ENCODE results near the gene MYH14.

DNA sequence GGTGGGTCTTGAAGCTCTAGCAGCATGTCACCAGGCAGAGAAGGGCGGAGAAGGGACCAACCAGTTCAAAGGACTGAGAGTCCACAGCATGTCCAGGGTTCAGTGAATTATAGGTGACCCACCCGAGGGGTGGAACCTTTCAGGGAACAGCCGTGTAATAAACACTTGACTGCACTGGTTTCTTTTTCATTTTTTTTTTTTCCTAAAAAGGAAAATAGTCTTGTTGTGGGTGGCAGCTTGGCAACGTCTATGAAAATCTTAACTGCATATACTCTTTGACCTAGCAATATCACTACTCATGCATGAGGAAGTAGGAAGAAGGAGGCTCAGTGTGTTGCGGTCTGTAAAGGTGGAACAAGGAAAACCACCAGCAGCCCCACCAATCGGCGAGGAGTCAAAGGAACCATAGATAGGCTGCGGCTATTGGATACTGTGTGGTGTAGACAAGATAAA lies 13.0 kb upstream of the MYH14 start:
- TF ChIP-seq, protein P1, sequence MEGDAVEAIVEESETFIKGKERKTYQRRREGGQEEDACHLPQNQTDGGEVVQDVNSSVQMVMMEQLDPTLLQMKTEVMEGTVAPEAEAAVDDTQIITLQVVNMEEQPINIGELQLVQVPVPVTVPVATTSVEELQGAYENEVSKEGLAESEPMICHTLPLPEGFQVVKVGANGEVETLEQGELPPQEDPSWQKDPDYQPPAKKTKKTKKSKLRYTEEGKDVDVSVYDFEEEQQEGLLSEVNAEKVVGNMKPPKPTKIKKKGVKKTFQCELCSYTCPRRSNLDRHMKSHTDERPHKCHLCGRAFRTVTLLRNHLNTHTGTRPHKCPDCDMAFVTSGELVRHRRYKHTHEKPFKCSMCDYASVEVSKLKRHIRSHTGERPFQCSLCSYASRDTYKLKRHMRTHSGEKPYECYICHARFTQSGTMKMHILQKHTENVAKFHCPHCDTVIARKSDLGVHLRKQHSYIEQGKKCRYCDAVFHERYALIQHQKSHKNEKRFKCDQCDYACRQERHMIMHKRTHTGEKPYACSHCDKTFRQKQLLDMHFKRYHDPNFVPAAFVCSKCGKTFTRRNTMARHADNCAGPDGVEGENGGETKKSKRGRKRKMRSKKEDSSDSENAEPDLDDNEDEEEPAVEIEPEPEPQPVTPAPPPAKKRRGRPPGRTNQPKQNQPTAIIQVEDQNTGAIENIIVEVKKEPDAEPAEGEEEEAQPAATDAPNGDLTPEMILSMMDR (conservative IDR thresholded peaks at IDR 0.05; ENCODE audit: low read length), result no peak
- TF ChIP-seq EZH2phosphoT487 (IDR thresholded peaks at IDR 0.05; ENCODE audit: borderline replicate concordance, low read depth, low read length), result no peak
